Measurements from ENCODE around the gene EPB41L4A. TPM values are rescaled to one million over a fixed set of nuclear protein-coding genes. Genes with fewer than 3 reads are reported as not detected.
A peak's percentile ranks its signal among the peaks of the same experiment; 100 is the strongest.

Gene EPB41L4A
- total RNA-seq, 1 donor = 0.72 TPM

DNA sequence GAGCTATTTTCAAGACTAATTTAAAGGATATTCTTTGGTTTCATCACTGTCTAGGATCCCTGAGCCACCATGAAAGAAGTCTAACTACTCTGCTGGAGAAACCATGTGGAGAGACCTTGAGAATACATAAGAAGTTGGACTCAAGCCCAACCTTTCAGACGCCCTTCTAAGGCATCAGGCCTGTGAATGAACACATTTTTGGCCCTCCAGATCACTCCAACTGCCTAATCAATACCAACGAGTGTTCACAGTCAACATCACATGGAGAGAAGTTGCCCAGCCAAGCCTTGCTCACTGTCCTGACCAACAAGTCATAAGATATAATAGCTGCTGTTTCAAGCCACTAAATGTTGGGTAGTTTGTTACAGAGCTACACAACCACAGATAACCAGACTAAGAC, 100.7 kb downstream of the EPB41L4A start:
- Histone ChIP-seq H3K4me1 (ENCODE audit: insufficient read depth, low read length) (no peaks in the 10 kb centered on the region), H3K27me3 (ENCODE audit: insufficient read depth, low read length) (no peaks in the 10 kb centered on the region), H4K20me1 (ENCODE audit: insufficient read depth, low read length) (no peaks in the 10 kb centered on the region), H3K4me3 (ENCODE audit: insufficient read depth, low read length) (no peak overlapping the region), H3K27ac (ENCODE audit: low read depth, low read length) (no peak overlapping the region), H2AFZ (ENCODE audit: low read length) (no peak overlapping the region), H3K79me2 (ENCODE audit: insufficient read depth, low read length) (no peaks in the 10 kb centered on the region), H3K4me2 (ENCODE audit: insufficient read depth, low read length) (no peak overlapping the region), H3K36me3 (ENCODE audit: insufficient read depth, low read length) (no peaks in the 10 kb centered on the region), H3K9me3 (ENCODE audit: low read depth, low read length) (no peaks in the 10 kb centered on the region)
- DNase-seq (ENCODE audit: insufficient read length, low spot score, missing footprints) = no peak
- no peak for TF ChIP-seq CTCF (IDR thresholded peaks at IDR 0.05; ENCODE audit: extremely low read depth, low read depth, low read length)

GRCh38 chr5:112317866-112318265, 101.2 kb downstream of the EPB41L4A start:
- no peak for TF ChIP-seq CTCF (IDR thresholded peaks at IDR 0.05; ENCODE audit: extremely low read depth, low read depth, low read length)
- no peak for DNase-seq (ENCODE audit: insufficient read length, low spot score, missing footprints)
- no peaks in the 10 kb centered on the region for H3K4me1 ChIP-seq (ENCODE audit: insufficient read depth, low read length)
- H3K27me3 ChIP-seq (ENCODE audit: insufficient read depth, low read length) = no peaks in the 10 kb centered on the region
- no peaks in the 10 kb centered on the region for H3K9me3 ChIP-seq (ENCODE audit: low read depth, low read length)
- H3K79me2 ChIP-seq (ENCODE audit: insufficient read depth, low read length) = no peaks in the 10 kb centered on the region
- no peak overlapping the region for H2AFZ ChIP-seq (ENCODE audit: low read length)
- no peak overlapping the region for H3K4me2 ChIP-seq (ENCODE audit: insufficient read depth, low read length)
- H3K27ac ChIP-seq (ENCODE audit: low read depth, low read length) = no peak overlapping the region
- no peak overlapping the region for H3K4me3 ChIP-seq (ENCODE audit: insufficient read depth, low read length)
- H3K36me3 ChIP-seq (ENCODE audit: insufficient read depth, low read length) = no peaks in the 10 kb centered on the region
- no peaks in the 10 kb centered on the region for H4K20me1 ChIP-seq (ENCODE audit: insufficient read depth, low read length)

DNA sequence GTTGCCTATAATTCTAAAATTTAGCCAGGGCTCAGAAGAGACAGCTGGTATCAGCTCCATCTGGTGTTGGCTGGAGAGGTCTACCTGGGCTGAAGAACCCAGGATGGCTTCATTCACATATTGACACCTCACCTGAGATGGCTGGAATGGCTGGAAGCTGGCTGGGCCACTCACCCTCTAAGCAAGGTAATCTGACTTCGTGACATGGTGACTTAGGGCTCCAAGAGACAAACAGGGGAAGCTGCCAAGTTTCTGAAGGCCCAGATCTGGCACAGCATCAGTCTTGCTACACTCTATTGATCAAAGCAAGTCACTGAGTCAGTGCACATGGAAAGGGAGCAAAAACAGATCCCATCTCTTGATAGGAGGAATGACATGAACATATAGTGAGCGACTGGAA, 102.3 kb downstream of the EPB41L4A start:
- Histone ChIP-seq H3K9me3 (ENCODE audit: low read depth, low read length) (no peaks in the 10 kb centered on the region), H3K27ac (ENCODE audit: low read depth, low read length) (no peak overlapping the region), H3K4me2 (ENCODE audit: insufficient read depth, low read length) (no peak overlapping the region), H3K36me3 (ENCODE audit: insufficient read depth, low read length) (no peaks in the 10 kb centered on the region), H2AFZ (ENCODE audit: low read length) (no peak overlapping the region), H3K4me1 (ENCODE audit: insufficient read depth, low read length) (no peaks in the 10 kb centered on the region), H3K4me3 (ENCODE audit: insufficient read depth, low read length) (no peak overlapping the region), H3K79me2 (ENCODE audit: insufficient read depth, low read length) (no peaks in the 10 kb centered on the region), H3K27me3 (ENCODE audit: insufficient read depth, low read length) (no peaks in the 10 kb centered on the region), H4K20me1 (ENCODE audit: insufficient read depth, low read length) (no peaks in the 10 kb centered on the region)
- no peak for DNase-seq (ENCODE audit: insufficient read length, low spot score, missing footprints)
- no peak for TF ChIP-seq CTCF (IDR thresholded peaks at IDR 0.05; ENCODE audit: extremely low read depth, low read depth, low read length)

- H3K9me3 ChIP-seq (ENCODE audit: low read depth, low read length) = no peaks in the 10 kb centered on the region
- no peak overlapping the region for H3K27ac ChIP-seq (ENCODE audit: low read depth, low read length)
- H2AFZ ChIP-seq (ENCODE audit: low read length) = no peak overlapping the region
- TF ChIP-seq CTCF (IDR thresholded peaks at IDR 0.05; ENCODE audit: extremely low read depth, low read depth, low read length) = no peak
- H3K4me3 ChIP-seq (ENCODE audit: insufficient read depth, low read length) = no peak overlapping the region
- no peaks in the 10 kb centered on the region for H3K36me3 ChIP-seq (ENCODE audit: insufficient read depth, low read length)
- H3K4me1 ChIP-seq (ENCODE audit: insufficient read depth, low read length) = no peaks in the 10 kb centered on the region
- DNase-seq (ENCODE audit: insufficient read length, low spot score, missing footprints) = peak; percentile 23
- no peak overlapping the region for H3K4me2 ChIP-seq (ENCODE audit: insufficient read depth, low read length)
- H4K20me1 ChIP-seq (ENCODE audit: insufficient read depth, low read length) = no peaks in the 10 kb centered on the region
- H3K27me3 ChIP-seq (ENCODE audit: insufficient read depth, low read length) = no peaks in the 10 kb centered on the region
- no peaks in the 10 kb centered on the region for H3K79me2 ChIP-seq (ENCODE audit: insufficient read depth, low read length)
These were observed 103.1 kb downstream of the EPB41L4A start for GRCh38 chr5:112316006-112316405.
